H9 (cell line): Measurements from ENCODE around the gene BBS4. TPM values are rescaled to one million over a fixed set of nuclear protein-coding genes. Genes with fewer than 3 reads are reported as not detected.

Experiments used
- DNase-seq: peaks from one replicate; pipeline ENCODE4 v3.0.0-alpha.2; 2017
- H2AFZ ChIP-seq: one replicate; pipeline ENCODE4 v1.6.1; 2013; ENCODE audit warnings: mild to moderate bottlenecking, low read length, control low read depth, moderate library complexity
- H2AK5ac ChIP-seq: 2 replicates; pipeline ENCODE4 v1.6.1; 2013; ENCODE audit warnings: low read length, control low read depth, mixed read lengths; ENCODE audit not compliant: insufficient read length
- H2BK120ac ChIP-seq: one replicate; pipeline ENCODE4 v1.6.1; 2013; ENCODE audit warnings: low read depth, mild to moderate bottlenecking, low read length, control low read depth, inconsistent platforms; ENCODE audit not compliant: poor library complexity, severe bottlenecking
- H2BK12ac ChIP-seq: 2 replicates; pipeline ENCODE4 v1.6.1; 2013; ENCODE audit warnings: low read length, control low read depth, mixed read lengths, low read depth; ENCODE audit not compliant: insufficient read length
- H2BK15ac ChIP-seq: 2 replicates; pipeline ENCODE4 v1.6.1; 2013; ENCODE audit warnings: low read depth, low read length, control low read depth
- H2BK20ac ChIP-seq: one replicate; pipeline ENCODE4 v1.6.1; 2013; ENCODE audit warnings: low read depth, mild to moderate bottlenecking, low read length, control low read depth, inconsistent platforms; ENCODE audit not compliant: poor library complexity, severe bottlenecking
- H2BK5ac ChIP-seq: 2 replicates; pipeline ENCODE4 v1.6.1; 2013; ENCODE audit warnings: low read length, control low read depth, mixed read lengths; ENCODE audit not compliant: insufficient read length
- H3K14ac ChIP-seq: 2 replicates; pipeline ENCODE4 v1.6.1; 2013; ENCODE audit warnings: low read length, control low read depth; ENCODE audit not compliant: insufficient read depth
- H3K18ac ChIP-seq: 2 replicates; pipeline ENCODE4 v1.6.1; 2013; ENCODE audit warnings: low read depth, mild to moderate bottlenecking, mixed read lengths, low read length, control low read depth; ENCODE audit not compliant: insufficient read length
- H3K23ac ChIP-seq: 2 replicates; pipeline ENCODE4 v1.6.1; 2013; ENCODE audit warnings: low read length, control low read depth, mixed read lengths, low read depth; ENCODE audit not compliant: insufficient read length
- H3K23me2 ChIP-seq: 2 replicates; pipeline ENCODE4 v1.6.1; 2013; ENCODE audit warnings: low read depth, mild to moderate bottlenecking, mixed read lengths, low read length, control low read depth; ENCODE audit not compliant: insufficient read length, poor library complexity, severe bottlenecking
- H3K27ac ChIP-seq: 2 replicates; pipeline ENCODE4 v1.5.1; 2013; ENCODE audit warnings: low read length, control low read depth, mixed read lengths, low read depth; ENCODE audit not compliant: insufficient read length
- H3K27me3 ChIP-seq: 2 replicates; pipeline ENCODE4 v1.6.1; 2013; ENCODE audit warnings: low read length, control low read depth, inconsistent platforms; ENCODE audit not compliant: insufficient read depth
- H3K4ac ChIP-seq: 2 replicates; pipeline ENCODE4 v1.6.1; 2013; ENCODE audit warnings: low read depth, mild to moderate bottlenecking, control low read depth, inconsistent platforms, low read length, moderate library complexity
- H3K4me1 ChIP-seq: 2 replicates; pipeline ENCODE4 v1.6.1; 2013; ENCODE audit warnings: low read length, control low read depth, inconsistent platforms; ENCODE audit not compliant: insufficient read depth
- H3K4me2 ChIP-seq: 2 replicates; pipeline ENCODE4 v1.6.1; 2013; ENCODE audit warnings: low read length, control low read depth, mixed read lengths; ENCODE audit not compliant: insufficient read length, insufficient read depth
- H3K56ac ChIP-seq: 2 replicates; pipeline ENCODE4 v1.6.1; 2013; ENCODE audit warnings: low read depth, mild to moderate bottlenecking, mixed read lengths, low read length, control low read depth; ENCODE audit not compliant: insufficient read length
- H3K79me1 ChIP-seq: 2 replicates; pipeline ENCODE4 v1.6.1; 2013; ENCODE audit warnings: low read depth, mild to moderate bottlenecking, moderate library complexity, low read length, control low read depth, inconsistent platforms; ENCODE audit not compliant: insufficient read depth, poor library complexity, severe bottlenecking
- H3K79me2 ChIP-seq: 2 replicates; pipeline ENCODE4 v1.6.1; 2013; ENCODE audit warnings: low read length, control low read depth, inconsistent platforms; ENCODE audit not compliant: insufficient read depth
- H3K9ac ChIP-seq: 2 replicates; pipeline ENCODE4 v1.6.1; 2013; ENCODE audit warnings: low read length, control low read depth, mixed read lengths; ENCODE audit not compliant: insufficient read length; ENCODE audit errors: extremely low read depth
- H3K9me3 ChIP-seq: one replicate; pipeline ENCODE4 v1.6.1; 2013; ENCODE audit warnings: low read depth, low read length, inconsistent platforms; ENCODE audit not compliant: control insufficient read depth
- H3T11ph ChIP-seq: one replicate; pipeline ENCODE4 v1.6.1; 2013; ENCODE audit warnings: mild to moderate bottlenecking, low read length, control low read depth, inconsistent platforms
- H4K20me1 ChIP-seq: one replicate; pipeline ENCODE4 v1.6.1; 2013; ENCODE audit not compliant: control insufficient read depth, insufficient read length, insufficient read depth
- H4K5ac ChIP-seq: 2 replicates; pipeline ENCODE4 v1.6.1; 2013; ENCODE audit warnings: low read depth, mild to moderate bottlenecking, mixed read lengths, low read length, control low read depth; ENCODE audit not compliant: insufficient read length
- H4K8ac ChIP-seq: replicated peaks from 2 replicates; pipeline ENCODE4 v1.6.1; 2013; ENCODE audit warnings: low read length, control low read depth, mixed read lengths, low read depth; ENCODE audit not compliant: insufficient read length
- H4K91ac ChIP-seq: 2 replicates; pipeline ENCODE4 v1.6.1; 2013; ENCODE audit warnings: low read depth, mild to moderate bottlenecking, moderate library complexity, mixed read lengths, low read length, control low read depth; ENCODE audit not compliant: insufficient read length
- H3K27ac Mint-ChIP-seq, 3 experiments: 2 replicates in 2 of 3; 3 replicates in 1 of 3; pipeline ENCODE4 v1.8.0; 2020 to 2021; ENCODE audit warnings: mixed read lengths in 3 of 3, mild to moderate bottlenecking in 1 of 3, moderate library complexity in 1 of 3
- H3K27me3 Mint-ChIP-seq: 2 replicates; pipeline ENCODE4 v1.8.0; 2021; ENCODE audit warnings: low read depth, mild to moderate bottlenecking, moderate library complexity, mixed read lengths
- H3K36me3 Mint-ChIP-seq, 3 experiments: 2 replicates in 2 of 3; 3 replicates in 1 of 3; pipeline ENCODE4 v1.8.0; 2020 to 2021; ENCODE audit warnings: low read depth in 3 of 3, mixed read lengths in 3 of 3; ENCODE audit not compliant: insufficient read depth in 1 of 3
- H3K4me1 Mint-ChIP-seq, 2 experiments: 2 replicates each; pipeline ENCODE4 v1.8.0; 2020; ENCODE audit warnings: mixed read lengths in 2 of 2
- H3K4me3 Mint-ChIP-seq, 2 experiments: 2 replicates in 1 of 2; 3 replicates in 1 of 2; pipeline ENCODE4 v1.8.0; 2020 to 2021; ENCODE audit warnings: mild to moderate bottlenecking in 2 of 2, mixed read lengths in 2 of 2, moderate library complexity in 1 of 2
- H3K9me3 Mint-ChIP-seq, 2 experiments: 2 replicates in 1 of 2; 3 replicates in 1 of 2; pipeline ENCODE4 v1.8.0; 2020; ENCODE audit warnings: mild to moderate bottlenecking in 2 of 2, mixed read lengths in 2 of 2, moderate library complexity in 1 of 2
- CTCF ChIP-seq: fragments of 200-600 bp; sonication (generic); conservative IDR thresholded peaks from 3 replicates; pipeline ENCODE4 v1.8.0; 2021; ENCODE audit warnings: antibody characterized with exemption, mild to moderate bottlenecking
- WGBS: extraction: QIAGEN DNeasy Blood & Tissue Kit; methylation state at CpG from one replicate; pipeline ENCODE4 v1.1.7; 2013; ENCODE audit warnings: missing lambda C conversion rate, low lambda C conversion rate, mixed read lengths; ENCODE audit not compliant: insufficient read length; ENCODE audit errors: extremely low coverage; 5-methylcytosine and 5-hydroxymethylcytosine counted together
- total RNA-seq: library from RNA; stranded (reverse); gene quantifications from 2 replicates; pipeline ENCODE4 v1.2.1, GENCODE V29; 2021

The BBS4 gene
- total RNA-seq, 1 experiment from 2014 or later = 27.3 TPM

- Histone ChIP-seq H4K91ac (no peak overlapping the region), H2AFZ (no peak overlapping the region), H3K27me3 (no peaks in the 10 kb centered on the region), H4K5ac (no peak overlapping the region), H3K14ac (no peak overlapping the region), H4K8ac (no peak overlapping the region), H2AK5ac (no peak overlapping the region), H3K27ac (no peak overlapping the region), H2BK12ac (no peak overlapping the region), H4K20me1 (no peaks in the 10 kb centered on the region), H3T11ph (no peak overlapping the region), H3K4ac (no peak overlapping the region), H2BK120ac (no peak overlapping the region), H3K9ac (no peak overlapping the region), H2BK15ac (no peak overlapping the region), H2BK5ac (no peak overlapping the region), H3K18ac (no peak overlapping the region), H3K79me1 (no peaks in the 10 kb centered on the region), H3K79me2 (no peaks in the 10 kb centered on the region), H3K23me2 (no peaks in the 10 kb centered on the region), H3K4me1 (no peaks in the 10 kb centered on the region), H3K4me2 (no peak overlapping the region), H3K56ac (no peak overlapping the region), H3K9me3 (peaks cover 5% of the 10 kb centered on the region), H2BK20ac (no peak overlapping the region), H3K23ac (no peak overlapping the region)
- Mint-ChIP-seq H3K27ac (no peak overlapping the region), H3K9me3 (peaks cover 19 to 22% of the 10 kb centered on the region in 2 experiments), H3K36me3 (peaks cover 52 to 78% (median 64%) of the 10 kb centered on the region in 3 experiments), H3K4me1 (peaks cover under 1 to 3% of the 10 kb centered on the region in 2 experiments), H3K27me3 (no peaks in the 10 kb centered on the region), H3K4me3 (no peak overlapping the region)
- DNase-seq = no peak
- TF ChIP-seq CTCF = no peak
- no CpG with 5 or more reads among the region's 2 CpGs for WGBS
Measured at GRCh38 chr15:72766025-72766424, 80.0 kb downstream of the BBS4 start.
